GM21390 (cell line): ENCODE data around the gene ELFN2.
"Not testable (repeated sequence)": the region's sequence is repeated elsewhere in the genome, so short reads cannot be mapped to it uniquely, and the experiment has no call there.

Experiments used
- ATAC-seq: cut with Tn5 transposase; IDR thresholded peaks from one replicate; pipeline ENCODE4 v1.9.1; 2021; ENCODE audit not compliant: unreplicated experiment

Gene ELFN2

DNA sequence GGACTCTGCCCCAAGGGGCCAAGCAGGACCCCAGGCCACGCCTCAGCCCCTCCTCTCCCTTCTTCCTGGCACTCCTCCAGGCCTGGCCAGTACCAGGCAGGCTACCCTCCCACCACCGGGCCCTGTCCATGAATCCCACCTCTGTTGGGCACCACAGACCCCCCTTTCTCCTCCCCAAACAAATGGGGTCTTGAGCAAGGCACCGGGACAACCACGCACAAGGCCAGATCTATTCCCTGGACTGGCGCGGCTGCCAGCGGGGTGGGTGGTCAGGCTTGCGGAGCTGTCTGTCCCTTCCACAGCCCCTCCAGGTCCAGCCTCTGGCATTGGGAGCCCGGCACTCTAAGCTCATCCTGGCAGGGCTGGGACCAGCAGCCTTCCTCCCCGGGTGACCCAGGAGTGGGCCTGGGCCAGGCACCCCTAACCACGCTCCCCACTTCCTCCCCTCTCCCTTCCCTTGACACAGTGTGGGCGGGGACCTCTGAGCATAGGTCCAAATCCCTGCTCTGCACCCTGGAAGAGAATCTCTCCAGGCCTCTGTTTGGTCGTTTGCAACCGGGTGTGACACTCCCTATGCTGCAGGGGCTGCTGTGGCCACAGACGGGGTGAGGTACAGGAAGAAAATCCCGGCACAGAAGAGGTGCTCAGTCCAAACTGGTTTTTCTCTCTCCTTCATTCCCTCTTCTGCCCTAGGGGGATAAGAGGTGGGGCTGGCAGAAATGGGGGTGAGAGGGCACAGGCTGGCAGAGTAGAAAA, 14.6 kb downstream of the ELFN2 start:
- ATAC-seq, result no peak

- ATAC-seq, result no peak
Measured at GRCh38 chr22:37411655-37412054, 15.6 kb downstream of the ELFN2 start.

DNA sequence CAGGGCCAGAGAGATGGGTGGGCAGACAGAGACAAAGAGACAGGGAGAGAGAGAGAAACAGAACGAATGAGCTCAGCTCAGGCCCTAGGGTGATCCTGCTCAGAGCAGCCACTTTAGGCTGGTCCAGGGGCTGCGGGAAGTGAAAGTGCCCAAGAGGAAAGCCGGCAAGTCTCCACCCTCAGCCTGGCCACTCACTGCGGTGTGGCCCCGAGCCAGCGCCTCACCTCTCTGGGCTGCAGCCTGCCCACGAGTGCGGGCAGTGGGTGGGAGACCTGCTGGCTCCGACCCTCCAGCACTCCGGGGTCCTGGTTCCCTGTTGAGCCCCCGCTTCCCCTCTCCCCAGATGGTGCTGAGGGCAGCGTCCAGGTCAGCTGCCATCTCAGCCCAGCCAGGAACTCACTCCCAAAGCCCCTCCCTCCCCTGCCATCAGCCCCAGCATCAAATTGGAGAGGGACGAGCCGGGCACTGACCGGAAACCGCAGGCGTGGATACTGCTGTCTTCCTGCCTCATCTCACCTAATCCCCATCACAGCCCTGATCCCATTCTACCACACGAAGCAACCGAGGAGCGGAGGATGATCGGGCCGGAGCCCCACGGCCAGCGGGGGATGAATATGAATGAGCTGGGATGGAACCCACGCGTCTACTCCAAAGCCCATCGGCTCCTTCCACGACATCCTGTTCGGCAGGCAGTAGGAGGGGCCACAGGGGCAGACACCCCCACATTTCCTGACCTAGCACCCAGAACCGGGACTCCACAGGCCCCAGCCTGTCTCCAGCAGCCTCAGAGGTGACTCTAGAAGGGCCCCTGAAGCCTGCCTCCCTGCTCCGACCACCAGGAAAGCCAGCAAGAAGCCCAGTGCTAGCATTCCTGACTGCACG, 16.9 kb downstream of the ELFN2 start:
- no peak for ATAC-seq

- no peak for ATAC-seq
Measured at GRCh38 chr22:37409459-37410050, 17.7 kb downstream of the ELFN2 start.

DNA sequence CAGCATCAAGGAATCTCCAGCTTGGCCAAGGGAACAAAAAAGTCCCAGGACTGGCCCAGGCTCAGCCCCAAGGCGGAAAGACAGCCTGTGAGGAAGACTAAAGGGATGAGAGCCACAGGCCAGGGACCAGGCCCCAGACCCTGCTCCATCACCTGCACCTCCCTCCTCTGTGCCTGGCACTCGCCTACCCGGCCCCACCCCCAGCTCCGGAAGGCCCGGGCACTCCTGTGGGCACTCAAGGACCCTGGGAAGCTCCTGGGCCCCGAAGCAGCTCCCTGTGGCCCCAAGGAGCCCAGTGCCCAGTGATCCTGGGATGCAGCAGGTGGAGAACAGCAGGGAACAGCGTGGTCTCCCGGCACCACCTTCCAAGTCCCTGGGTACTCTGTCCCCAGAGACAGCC, 18.2 kb downstream of the ELFN2 start:
- ATAC-seq, result no peak

DNA sequence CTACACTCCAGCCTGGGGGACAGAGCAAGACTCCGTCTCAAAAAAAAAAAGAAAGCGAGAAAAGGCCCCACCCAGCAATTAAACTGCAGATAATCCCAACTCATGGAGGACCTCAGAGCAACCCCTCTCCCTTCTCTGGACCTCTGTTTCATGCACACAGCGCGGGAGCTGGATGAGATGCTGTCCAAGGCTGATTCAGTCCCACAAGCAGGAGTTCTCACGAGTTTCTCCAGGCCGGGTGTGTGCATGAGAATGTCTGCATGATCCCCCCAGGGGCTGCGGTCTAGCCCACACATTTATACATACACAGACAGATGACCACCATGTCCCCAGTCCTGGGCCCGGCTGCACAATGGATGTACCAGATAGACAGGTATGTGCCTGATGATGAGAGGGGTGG, 19.4 kb downstream of the ELFN2 start:
- ATAC-seq, result no peak

DNA sequence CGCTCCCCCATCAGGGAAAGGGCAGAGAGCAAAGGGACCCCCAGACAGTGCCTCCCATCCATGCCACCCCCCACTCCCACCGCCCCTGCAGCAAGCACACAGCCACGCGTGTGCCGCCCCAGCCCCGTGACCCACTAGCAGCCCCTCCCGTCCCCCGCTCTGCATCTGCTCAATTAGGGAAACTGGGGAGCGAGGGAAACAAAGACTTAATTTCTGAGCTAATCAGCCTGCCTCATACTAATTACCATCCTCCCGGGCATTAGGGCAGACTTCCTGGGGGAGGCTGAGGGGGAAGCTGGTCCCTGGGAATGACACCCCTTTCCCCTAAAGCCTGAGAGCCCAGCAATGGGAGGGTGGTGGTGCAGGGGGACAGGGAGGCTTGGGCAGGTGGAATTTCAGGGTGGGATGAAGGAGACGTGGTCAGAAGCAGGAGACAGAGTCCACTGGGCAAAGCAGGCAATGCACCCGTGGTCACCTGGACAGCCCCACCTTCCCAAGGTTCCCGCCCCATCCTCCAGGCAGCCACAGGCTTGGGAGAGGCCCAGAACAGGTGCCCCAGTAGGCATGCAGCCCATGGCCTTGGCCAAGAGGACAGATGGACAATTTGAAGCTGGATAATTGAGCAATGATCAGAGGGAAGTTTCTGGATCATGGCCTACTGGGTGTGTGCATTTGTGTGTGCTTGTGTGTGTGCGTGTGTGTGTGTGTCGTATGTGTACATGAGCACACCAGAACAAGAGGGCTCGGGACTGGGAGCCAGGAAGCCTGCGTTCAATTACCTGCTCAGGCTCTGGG, 20.6 kb downstream of the ELFN2 start:
- ATAC-seq, result no peak

DNA sequence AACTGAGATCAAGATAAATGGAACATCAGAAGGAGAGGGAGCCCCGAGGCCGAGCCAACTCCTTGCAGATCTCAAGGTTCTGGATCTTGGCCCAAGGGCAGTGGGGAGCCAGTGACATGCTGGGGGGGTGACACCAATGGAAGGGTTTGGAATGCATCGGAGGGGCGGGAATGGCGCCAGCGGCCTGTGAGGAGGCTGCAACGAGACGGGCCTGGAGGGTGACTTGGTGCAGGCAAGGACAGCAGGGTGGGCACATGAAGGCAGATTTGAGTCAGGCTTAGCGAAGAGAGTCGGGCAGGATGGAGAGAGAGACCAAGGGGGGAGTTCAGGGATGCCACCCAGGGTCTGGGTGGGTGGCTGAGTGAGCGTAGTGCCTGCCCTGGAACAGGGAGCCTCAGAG, 23.2 kb downstream of the ELFN2 start:
- no peak for ATAC-seq

DNA sequence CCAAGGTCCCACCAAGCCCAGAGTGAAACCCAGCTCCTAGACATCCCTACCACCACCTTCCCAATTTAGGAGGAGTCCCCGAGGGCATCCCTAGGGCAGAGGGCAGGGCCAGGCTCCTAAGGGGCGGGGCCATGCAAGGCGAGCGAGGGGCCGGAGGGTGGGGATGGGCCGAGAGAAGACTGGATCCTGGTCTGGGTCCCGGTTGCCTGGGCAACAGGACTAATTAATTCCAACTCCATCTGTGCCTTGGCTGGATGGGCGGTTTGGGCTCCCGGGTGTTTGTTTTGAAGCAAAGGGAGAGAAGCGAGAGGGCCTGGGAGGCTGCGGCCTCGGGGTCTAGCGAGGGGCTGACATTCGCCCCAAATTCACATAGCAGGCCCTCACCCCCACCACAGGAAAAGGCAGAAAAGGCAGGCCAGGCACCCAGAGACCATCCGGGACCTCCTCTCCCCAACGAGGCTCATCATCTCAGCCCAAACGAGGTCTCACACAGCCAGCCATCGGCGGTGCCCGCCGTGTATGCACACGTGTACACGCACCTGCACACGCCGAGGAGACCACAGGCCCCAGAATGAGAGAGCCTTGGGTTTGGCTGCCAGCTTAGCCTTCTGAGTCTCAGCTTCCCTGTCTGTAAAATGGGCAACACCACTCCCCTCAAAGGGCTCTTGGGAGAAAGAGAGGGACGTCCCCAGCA, 23.9 kb downstream of the ELFN2 start:
- no peak for ATAC-seq

DNA sequence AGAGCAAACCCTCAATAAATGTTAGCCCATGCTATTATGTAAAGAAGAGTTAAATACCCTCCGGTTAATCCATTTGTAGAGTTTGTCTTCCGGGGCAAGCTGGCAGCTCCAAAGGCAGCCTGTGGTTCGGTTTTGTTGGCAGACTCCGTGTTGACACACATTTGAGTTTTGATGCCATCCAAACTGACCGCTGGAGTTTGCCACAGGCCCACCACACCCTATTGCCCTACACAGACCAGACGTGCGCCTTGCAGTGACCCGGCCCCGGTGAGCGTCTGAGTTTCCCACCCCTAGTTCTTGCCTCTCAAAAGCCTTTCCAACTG, 25.1 kb downstream of the ELFN2 start:
- ATAC-seq, result no peak

DNA sequence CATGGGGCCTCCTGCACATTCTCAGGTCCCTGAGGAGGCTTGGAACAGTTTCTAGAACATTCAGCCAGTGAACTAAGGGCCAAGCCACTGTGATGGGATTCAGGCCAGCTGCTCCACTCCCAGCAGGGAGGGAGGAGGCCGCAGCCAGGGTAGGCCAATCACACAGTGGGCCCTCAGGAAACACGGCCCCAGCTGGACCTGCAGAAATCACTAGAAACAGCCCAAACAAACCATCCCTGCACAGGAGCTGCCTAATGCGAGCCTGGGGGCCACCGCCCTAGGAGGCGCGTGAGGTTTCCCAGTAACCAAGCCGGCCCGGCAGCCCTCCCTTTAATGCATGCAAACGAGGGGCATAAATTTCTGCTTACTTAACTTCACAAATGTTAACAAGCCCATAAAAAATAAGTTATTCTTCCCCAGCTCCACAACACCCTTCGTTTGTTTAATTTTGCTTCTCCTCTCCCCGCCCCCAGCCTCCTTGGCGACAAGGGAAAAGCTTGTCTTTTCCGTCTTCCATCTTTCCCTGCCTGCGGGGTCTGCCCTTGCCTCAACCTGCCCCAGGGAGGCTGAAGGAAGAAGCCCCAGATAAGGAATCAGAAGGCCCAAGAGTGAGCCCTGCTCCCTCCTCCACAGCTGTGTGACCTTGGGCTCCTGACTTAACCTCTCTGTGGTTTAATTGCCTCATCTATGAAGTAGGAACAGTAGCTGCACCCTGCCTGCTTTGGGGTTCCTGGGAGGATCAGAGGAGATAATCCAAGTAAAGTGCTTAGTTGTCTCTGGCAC, 25.7 kb downstream of the ELFN2 start:
- no peak for ATAC-seq

GRCh38 chr22:37400719-37401118, 26.6 kb downstream of the ELFN2 start:
- no peak for ATAC-seq

- not testable (repeated sequence) for ATAC-seq
Measured at GRCh38 chr22:37399457-37399856, 27.8 kb downstream of the ELFN2 start.

GRCh38 chr22:37397226-37397625, 30.1 kb downstream of the ELFN2 start:
- no peak for ATAC-seq

DNA sequence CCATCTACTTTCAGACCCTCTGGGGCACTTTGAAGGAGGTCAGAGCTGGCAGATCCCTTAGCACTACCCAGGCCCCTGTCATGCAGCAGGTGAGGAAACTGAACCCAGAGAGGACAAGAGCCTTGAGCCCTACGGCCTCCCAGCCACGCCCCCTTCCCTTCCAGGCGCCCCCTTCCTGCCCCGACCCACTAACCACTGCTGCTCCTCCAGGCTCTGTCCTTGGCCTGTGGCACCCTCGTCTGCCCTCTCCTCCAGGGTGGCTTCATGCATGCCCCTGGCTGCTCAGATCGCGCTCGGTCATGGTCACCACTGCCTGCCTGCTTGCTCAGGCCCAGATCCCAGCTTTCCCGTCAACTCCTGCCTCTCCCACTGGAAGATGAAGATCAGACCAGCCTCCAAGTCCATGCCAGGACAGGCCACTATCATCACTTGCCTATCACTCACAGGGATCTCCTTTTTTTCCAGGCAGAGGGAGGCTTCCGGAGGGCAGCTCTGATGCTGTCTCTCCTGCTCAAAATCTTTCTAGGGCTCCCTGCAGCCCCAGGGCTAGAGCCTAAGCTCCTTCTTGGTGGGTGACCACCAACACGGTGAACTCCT, 30.7 kb downstream of the ELFN2 start:
- no peak for ATAC-seq

DNA sequence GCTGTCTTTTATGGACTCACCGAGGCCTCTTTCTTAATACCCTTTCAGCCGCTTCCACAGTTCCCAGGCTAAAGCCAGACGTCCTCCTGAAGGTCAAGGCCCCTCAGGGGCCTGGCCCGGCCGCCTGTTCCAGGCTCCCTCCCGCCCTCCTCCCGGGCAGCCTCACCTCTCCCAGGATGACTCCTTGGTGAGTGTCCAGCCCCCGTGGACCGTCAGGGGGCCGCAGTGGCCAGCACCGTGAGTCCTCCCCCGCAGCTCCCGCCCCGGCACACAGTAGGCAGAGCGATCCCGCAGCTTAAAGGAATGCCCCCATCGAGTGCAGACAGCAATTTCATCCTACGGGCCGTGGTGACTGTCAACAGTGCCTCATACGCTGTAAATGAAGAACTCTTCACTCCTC, 32.9 kb downstream of the ELFN2 start:
- ATAC-seq, result no peak

DNA sequence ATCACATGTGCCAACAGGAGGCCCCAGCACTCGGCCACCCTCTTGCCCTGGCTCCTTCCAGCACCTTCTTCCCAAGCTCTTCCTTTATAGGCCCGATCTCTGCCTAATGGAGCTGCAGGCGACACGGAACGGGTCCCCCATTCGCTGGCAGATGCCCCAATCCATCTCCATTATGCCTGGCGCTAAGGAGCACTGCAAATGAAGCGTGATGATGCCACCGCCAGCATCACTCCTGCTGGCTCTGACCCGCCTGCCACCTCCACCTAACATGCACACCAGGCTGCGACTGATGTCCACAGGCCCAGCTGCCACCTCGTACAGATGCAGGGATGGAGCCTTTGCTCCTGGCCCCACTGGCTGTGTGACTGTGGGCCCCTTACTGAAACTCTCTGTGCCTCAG, 33.5 kb downstream of the ELFN2 start:
- ATAC-seq, result no peak

DNA sequence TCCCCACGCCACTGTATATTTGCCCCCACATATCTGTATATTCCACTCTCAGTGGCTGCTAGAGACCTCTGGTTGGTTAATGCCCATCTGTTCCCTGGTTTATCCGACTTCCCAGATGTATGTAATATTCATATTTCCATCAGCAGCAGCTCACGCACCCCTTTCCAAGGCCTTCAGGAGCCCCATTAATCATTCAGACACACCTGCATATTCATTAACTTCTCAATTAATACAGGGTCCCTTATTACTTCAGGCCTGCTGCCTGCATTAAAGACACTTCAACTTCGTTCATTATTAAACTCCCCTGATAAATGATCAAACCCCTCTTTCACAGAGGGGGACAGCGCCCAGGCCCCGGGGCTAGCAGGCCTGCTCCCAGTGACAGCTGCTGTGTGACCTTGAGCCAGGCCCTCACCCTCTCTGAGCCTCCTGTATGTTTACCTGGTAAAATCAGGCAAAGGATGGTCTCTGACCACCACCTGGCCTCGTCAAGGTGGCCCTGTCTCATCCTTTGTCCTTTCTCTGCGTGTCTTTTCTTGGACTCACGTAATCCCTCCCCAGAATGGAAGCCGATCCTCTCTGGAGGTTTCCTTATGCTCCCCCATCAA, 34.5 kb downstream of the ELFN2 start:
- ATAC-seq, result no peak

DNA sequence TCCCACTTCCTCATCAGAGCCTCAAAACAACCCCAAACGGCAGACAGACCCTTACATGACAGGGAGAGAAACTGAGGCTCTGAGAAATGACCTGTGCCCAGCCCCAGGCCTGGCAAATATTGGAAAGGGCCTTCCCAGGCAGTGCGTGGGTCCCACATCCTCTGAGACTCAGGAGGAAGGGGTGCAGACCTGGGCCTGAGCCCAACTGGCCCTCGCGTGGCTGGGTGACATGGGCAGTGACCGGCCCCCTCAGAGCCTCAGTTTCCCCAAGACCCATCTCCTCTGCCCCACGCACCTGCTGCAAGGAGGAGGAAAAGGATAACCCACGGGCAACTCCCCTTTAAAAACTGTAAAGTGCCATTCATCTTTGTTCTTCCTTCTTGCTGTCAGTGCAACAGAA, 35.6 kb downstream of the ELFN2 start:
- ATAC-seq, result no peak
